IPS DF 6.9 (cell line): ENCODE results near the gene NR4A1.
A peak's percentile ranks its signal among the peaks of the same experiment; 100 is the strongest.

Experiments
- DNase-seq: peaks from one replicate; pipeline ENCODE4 v3.0.0-alpha.2; 2013; ENCODE audit warnings: low read depth, low spot score
- H3K27ac ChIP-seq: one replicate; pipeline ENCODE4 v1.5.1; 2013; ENCODE audit warnings: low read length, control low read depth
- H3K27me3 ChIP-seq: 2 replicates; pipeline ENCODE4 v1.6.1; 2013; ENCODE audit warnings: mild to moderate bottlenecking, low read length; ENCODE audit not compliant: control insufficient read depth, insufficient read depth
- H3K36me3 ChIP-seq: 2 replicates; pipeline ENCODE4 v1.6.1; 2013; ENCODE audit warnings: low read length; ENCODE audit not compliant: control insufficient read depth, insufficient read depth
- H3K4me1 ChIP-seq: 2 replicates; pipeline ENCODE4 v1.6.1; 2013; ENCODE audit warnings: low read length; ENCODE audit not compliant: control insufficient read depth, insufficient read depth
- H3K4me3 ChIP-seq: 2 replicates; pipeline ENCODE4 v1.5.1; 2013; ENCODE audit warnings: mild to moderate bottlenecking, low read length
- H3K9me3 ChIP-seq: 2 replicates; pipeline ENCODE4 v1.6.1; 2013; ENCODE audit warnings: low read length, inconsistent platforms; ENCODE audit not compliant: control insufficient read depth, insufficient read depth
- WGBS: extraction: QIAGEN DNeasy Blood & Tissue Kit; methylation state at CpG from one replicate; pipeline ENCODE4 v1.1.7; 2013; ENCODE audit warnings: mixed read lengths, missing lambda C conversion rate; ENCODE audit not compliant: insufficient read length, insufficient coverage; 5-methylcytosine and 5-hydroxymethylcytosine counted together

The NR4A1 gene

DNA sequence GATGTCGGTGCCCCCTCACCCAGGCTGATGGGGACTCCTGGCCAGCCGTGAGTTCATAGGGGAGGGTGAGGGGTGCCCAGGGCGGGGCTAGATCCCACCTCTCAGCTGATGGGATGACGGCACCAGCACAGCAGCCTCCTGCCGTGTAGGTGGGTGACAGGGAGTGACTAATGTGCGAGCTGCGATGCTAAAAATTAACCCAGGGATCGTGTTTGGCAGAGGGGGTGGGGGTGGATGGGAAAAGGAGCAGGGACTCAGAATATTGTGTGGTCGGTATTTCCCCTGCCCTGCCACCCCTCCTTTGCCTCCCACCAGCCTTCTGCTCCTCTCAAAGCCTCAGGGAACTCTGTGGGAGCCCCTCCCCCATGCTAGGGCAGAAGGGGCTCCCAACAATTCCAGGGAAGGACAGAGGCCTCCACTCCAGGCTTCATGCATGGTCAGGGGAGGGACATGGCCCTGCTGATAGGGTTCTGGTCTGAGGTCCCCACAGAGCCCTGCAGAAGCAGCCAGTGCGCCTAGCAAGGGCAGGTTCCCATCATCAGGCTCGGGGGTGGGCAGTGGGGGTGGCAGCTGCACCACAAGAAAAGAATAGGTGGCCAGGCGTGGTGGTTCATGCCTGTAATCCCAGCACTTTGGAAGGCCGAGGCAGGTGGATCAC lies 32.0 kb upstream of the NR4A1 start:
- no peak overlapping the region for H3K4me3 ChIP-seq
- H3K4me1 ChIP-seq: peaks cover 6% of the 10 kb centered on the region; the same call in 1 of the 2 replicates
- no peaks in the 10 kb centered on the region for H3K36me3 ChIP-seq
- no peaks in the 10 kb centered on the region for H3K9me3 ChIP-seq
- peaks cover 6% of the 10 kb centered on the region; the same call in 1 of the 2 replicates for H3K27me3 ChIP-seq
- DNase-seq: no peak
- no peak overlapping the region for H3K27ac ChIP-seq
- no CpG with 5 or more reads among the region's 13 CpGs for WGBS

DNA sequence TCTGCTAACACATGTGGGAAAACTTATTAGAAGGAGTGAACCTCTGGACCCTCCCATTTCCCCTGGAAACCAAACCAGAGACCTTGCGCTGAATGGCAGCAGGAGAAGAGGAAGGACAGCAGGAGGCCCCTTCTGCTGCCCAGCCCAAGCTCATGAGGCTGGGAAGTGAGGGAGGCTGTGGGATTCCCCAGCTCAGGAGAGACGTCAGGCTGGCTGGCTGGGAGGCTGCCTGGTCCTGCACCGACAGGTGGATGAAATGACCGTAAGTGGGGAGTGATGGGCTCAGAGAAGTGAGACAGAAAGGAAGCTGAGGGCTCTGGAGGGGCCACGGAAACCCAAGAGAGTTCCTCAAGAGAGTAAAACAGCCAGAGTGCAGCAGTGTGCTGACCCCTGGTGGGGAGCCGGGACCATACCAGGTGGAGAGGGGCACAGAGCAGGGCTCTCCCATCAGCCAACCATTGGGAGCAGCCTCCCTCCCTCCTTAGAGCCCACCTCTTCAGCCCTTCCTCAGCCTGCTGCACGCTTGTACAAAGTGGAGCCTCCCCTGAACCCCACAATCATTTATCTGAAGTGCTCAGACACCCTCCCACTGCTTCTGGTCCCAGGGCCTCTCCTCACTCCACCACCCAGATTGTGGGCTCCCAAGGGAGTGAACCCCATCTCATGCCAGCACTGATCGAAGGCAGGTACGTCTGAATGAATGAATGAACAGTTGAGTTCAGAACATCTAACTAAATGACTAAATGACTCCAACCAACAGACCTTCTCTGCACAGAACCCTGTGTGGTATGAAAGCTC lies 30.5 kb upstream of the NR4A1 start:
- Histone ChIP-seq H3K27me3 (peaks cover 2% of the 10 kb centered on the region; the same call in 1 of the 2 replicates), H3K9me3 (no peaks in the 10 kb centered on the region), H3K4me1 (peaks cover 4% of the 10 kb centered on the region; the same call in 1 of the 2 replicates), H3K27ac (no peak overlapping the region), H3K36me3 (no peaks in the 10 kb centered on the region), H3K4me3 (no peak overlapping the region)
- no CpG with 5 or more reads among the region's 9 CpGs for WGBS
- no peak for DNase-seq

DNA sequence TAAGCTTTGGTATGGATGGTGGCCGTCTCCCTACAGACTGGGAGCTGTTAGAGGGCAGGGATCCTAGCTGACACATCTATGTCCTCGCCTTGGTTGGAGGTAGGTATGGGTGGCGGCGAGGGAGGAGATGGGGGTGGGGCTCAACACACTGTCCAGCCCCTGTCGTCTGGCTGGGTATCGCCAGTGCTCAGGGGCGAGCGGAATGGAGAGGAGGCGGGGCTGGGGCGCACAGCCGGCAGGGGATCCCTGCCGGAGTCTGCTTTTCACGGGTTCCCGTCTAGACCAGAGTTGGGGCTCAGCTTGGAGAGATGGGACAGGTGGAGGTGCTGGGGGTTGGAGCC lies 28.4 kb upstream of the NR4A1 start:
- Histone ChIP-seq H3K27ac (no peak overlapping the region), H3K4me1 (peaks cover 5% of the 10 kb centered on the region; the same call in 1 of the 2 replicates), H3K4me3 (peak overlapping the region; percentile 48; the same call in 1 of the 2 replicates), H3K36me3 (no peaks in the 10 kb centered on the region), H3K27me3 (peaks cover 2% of the 10 kb centered on the region; the same call in 1 of the 2 replicates), H3K9me3 (no peaks in the 10 kb centered on the region)
- DNase-seq: no peak
- WGBS: no CpG with 5 or more reads among the region's 14 CpGs

DNA sequence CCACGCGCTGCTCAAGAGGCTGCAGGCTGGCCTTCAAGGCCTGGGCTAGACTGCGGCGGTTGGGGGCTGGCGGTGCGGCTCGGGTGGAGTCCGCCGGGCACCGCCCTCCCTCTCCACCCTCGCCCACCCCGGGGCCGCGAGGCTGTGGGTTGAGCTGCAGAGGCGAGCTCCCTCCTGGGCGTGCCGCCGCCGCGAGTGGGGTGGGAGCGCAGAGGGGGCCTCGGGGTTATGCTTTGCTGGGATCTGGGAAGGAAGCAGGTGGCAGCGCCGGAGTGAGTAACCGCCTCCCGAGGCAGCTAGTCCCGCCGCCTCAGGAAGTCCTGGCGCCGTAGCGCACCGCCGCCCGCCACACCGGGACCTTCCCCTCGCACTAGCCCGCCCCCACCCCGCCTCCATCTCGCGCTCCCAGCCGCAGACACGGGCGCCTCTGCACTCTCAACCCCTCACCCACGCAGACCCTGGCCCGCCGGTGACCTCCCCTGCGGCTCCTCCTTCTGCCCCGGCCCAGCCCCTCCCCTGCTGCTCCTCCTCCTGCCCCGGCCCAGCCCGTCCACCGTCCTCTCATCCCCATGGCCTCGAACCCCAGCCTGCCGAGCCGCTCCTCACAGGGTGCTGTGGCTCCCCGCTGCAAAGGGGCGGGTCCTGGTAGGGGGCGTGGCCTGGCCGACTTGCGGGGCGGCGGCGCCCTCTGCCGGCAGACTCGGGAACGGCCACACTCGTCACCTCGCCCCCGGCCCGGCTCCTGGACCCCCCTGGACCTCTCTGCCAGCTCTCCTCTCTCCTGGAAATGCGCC lies 27.9 kb upstream of the NR4A1 start:
- WGBS: no CpG with 5 or more reads among the region's 70 CpGs
- Histone ChIP-seq H3K9me3 (no peaks in the 10 kb centered on the region), H3K4me3 (peak overlapping the region; percentile 48; the same call in 1 of the 2 replicates), H3K36me3 (no peaks in the 10 kb centered on the region), H3K4me1 (peaks cover 5% of the 10 kb centered on the region; the same call in 1 of the 2 replicates), H3K27me3 (peaks cover 2% of the 10 kb centered on the region; the same call in 1 of the 2 replicates), H3K27ac (no peak overlapping the region)
- no peak for DNase-seq

DNA sequence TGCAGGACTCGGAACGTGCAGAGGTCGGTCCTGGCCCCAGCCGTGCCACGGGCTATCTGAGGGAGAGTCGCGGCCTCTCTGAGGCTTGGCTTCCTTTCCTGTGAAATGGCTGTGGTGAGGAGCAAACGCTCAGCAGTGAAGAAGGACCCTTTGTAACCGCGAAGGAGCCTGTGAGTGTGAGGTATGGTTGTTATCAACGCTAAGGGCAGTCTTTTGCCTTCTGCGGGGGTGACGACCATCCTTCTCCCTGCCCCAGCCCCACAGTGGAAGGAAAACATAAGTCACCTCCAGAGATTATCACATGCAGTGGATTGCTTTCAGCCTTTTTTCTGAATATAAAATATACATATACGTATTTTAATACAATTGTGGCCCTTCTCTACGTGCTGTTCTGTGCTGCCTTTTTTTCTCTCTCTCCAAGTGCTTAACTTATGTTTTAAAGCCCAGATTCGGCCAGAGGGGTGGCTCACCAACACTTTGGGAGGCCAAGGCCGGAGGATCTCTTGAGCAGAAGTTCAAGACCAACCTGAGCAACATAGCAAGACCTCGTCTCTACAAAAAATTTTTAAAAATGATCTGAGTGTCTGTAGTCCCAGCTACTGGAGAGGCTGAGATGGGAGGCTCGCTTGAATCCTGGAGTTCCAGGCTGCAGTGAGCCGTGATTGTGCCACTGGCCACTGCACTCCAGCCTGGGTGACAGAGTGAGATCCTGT lies 27.1 kb upstream of the NR4A1 start:
- DNase-seq: no peak
- peaks cover 5% of the 10 kb centered on the region; the same call in 1 of the 2 replicates for H3K4me1 ChIP-seq
- no peaks in the 10 kb centered on the region for H3K9me3 ChIP-seq
- H3K27ac ChIP-seq: no peak overlapping the region
- no CpG with 5 or more reads among the region's 20 CpGs for WGBS
- no peaks in the 10 kb centered on the region for H3K36me3 ChIP-seq
- H3K27me3 ChIP-seq: peaks cover 2% of the 10 kb centered on the region; the same call in 1 of the 2 replicates
- no peak overlapping the region for H3K4me3 ChIP-seq

DNA sequence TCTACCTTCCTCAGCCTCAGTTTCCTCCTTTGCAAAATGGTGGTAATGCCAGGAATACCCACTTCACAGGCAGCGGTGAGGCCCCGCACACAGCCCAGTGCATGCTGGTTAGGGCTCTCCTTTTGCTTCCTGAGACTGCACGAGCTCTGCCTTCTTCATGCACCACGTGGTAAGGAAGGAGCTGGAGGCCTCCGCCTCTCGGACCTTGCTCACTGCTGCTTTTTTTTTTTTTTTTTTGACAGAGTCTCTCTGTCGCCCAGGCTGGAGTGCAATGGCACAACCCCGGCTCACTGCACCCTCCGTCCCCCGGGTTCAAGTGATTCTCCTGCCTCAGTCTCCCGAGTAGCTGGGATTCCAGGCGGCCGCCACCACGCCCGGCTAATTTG lies 26.4 kb upstream of the NR4A1 start:
- no peaks in the 10 kb centered on the region for H3K36me3 ChIP-seq
- no peak overlapping the region for H3K4me3 ChIP-seq
- WGBS: no CpG with 5 or more reads among the region's 15 CpGs
- peaks cover 2% of the 10 kb centered on the region; the same call in 1 of the 2 replicates for H3K27me3 ChIP-seq
- no peak for DNase-seq
- H3K4me1 ChIP-seq: peaks cover 6% of the 10 kb centered on the region; the same call in 1 of the 2 replicates
- no peaks in the 10 kb centered on the region for H3K9me3 ChIP-seq
- no peak overlapping the region for H3K27ac ChIP-seq

DNA sequence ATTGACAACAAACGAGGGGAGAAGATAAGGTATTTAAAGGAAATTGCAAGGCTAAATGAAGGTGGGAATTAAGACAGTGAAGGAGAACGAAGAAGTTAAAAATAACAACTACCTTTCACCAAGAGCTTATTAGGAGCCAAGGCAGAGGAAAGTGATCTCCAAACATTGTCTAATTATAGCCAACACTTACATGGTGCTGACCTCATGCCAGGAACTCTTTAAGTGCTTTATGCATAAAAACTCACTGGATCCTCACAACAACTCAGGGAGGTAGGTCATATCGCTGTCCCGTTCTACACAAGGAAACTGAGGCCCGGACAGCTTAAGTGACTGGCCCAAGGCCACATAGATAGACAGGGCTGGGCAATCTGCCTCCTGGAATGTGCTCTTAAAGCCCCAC lies 25.0 kb upstream of the NR4A1 start:
- no peak overlapping the region for H3K4me3 ChIP-seq
- H3K27me3 ChIP-seq: peaks cover 2% of the 10 kb centered on the region; the same call in 1 of the 2 replicates
- no peaks in the 10 kb centered on the region for H3K9me3 ChIP-seq
- no CpG with 5 or more reads among the region's 5 CpGs for WGBS
- H3K4me1 ChIP-seq: peaks cover 6% of the 10 kb centered on the region; the same call in 1 of the 2 replicates
- no peak for DNase-seq
- H3K27ac ChIP-seq: no peak overlapping the region
- H3K36me3 ChIP-seq: no peaks in the 10 kb centered on the region

DNA sequence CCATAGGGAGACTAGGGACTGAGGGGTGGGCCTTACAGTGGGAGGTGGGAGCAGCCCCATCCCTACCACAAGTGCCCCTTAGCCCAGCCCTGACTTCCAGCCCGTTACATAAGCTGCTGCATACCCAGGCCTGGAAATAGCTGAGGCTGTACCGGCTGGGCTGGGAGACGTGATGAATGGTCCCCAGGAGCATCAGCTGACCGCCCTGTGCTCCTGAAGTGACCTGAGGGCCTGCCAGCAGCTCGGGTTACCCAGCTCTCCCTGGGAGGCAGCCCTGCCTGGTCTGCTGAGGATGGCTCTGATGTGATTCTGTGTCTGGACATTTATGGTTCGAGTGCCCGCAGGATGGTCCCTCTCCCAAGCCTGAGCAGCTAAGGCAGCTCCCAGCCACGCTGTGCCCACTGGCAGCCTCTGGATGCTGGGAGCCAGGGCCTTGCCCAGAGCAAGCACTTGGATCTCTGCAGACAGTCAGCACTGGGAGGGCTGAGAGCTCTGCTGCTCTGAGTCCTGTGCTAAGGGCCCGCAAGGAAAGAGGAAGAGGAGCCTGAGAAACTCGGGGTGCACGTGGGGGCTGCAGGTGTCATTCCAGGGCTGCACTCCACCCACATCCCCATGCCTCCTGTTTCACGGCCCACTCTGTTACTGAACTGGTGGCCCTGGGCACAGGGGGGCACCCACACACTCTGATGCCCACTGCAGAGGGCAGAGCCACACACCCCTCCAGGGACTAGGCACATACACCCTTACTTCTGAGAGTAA lies 24.0 kb upstream of the NR4A1 start:
- Histone ChIP-seq H3K9me3 (no peaks in the 10 kb centered on the region), H3K4me3 (no peak overlapping the region), H3K36me3 (no peaks in the 10 kb centered on the region), H3K27me3 (peaks cover 2% of the 10 kb centered on the region; the same call in 1 of the 2 replicates), H3K27ac (no peak overlapping the region), H3K4me1 (peaks cover 6% of the 10 kb centered on the region; the same call in 1 of the 2 replicates)
- WGBS: no CpG with 5 or more reads among the region's 12 CpGs
- DNase-seq: no peak

DNA sequence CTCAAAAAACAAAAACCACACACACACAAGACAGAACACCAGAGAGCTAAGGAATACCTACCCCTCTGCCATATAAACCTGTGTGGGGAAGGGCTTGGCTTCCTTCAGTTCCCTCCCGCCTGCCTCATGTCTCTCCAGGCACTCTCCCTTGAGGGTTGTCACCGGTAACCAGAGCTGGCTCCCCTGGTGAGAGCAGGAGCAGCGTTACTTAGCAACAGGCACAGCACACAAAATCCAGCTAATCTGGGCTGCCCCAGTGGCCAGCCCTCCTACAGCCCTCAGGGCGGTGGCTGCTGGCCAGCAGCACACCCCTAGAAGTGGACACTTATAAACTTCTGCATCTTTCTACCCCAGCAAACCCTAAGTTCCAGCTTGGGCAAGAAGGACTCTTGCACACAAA lies 21.6 kb upstream of the NR4A1 start:
- Histone ChIP-seq H3K9me3 (no peaks in the 10 kb centered on the region), H3K27ac (no peak overlapping the region), H3K27me3 (peaks cover 1% of the 10 kb centered on the region; the same call in 1 of the 2 replicates), H3K4me1 (peaks cover 5% of the 10 kb centered on the region; the same call in 1 of the 2 replicates), H3K36me3 (no peaks in the 10 kb centered on the region), H3K4me3 (no peak overlapping the region)
- no peak for DNase-seq
- no CpG with 5 or more reads among the region's 4 CpGs for WGBS
